Cardiac ventricle fibroblast (primary cell): Measurements from ENCODE around the gene NEK1. TPM values are rescaled to one million over a fixed set of nuclear protein-coding genes. Genes with fewer than 3 reads are reported as not detected.

ENCODE experiments used
- total RNA-seq: library from RNA; depleted of rRNA; stranded (reverse); fragments of >200 nt; gene quantifications from 2 replicates; pipeline ENCODE4 v1.2.3, GENCODE V29; 2015

Gene NEK1
- total RNA-seq, result 6.9 and 8.6 TPM in 2 replicates

GRCh38 chr4:169611991-169612870 lies at the start of gene NEK1:
NEK1 (minus strand) TSS chr4:169612583; CDS start chr4:169602630, 9,953 bp downstream.

GRCh38 chr4:169619958-169620879 lies 7.8 kb upstream of the NEK1 start, which contains the start of gene CLCN3:
CLCN3 (plus strand) TSS chr4:169620578; CDS start chr4:169635929, 15,351 bp downstream.

Other genes starting within 250 kb of the NEK1 start
- gene CLCN3, start 8.0 kb upstream of the NEK1 start, total RNA-seq, result 33.1 and 35.0 TPM in 2 replicates
- gene HPF1, start 145.4 kb upstream of the NEK1 start, total RNA-seq, result 33.6 and 43.7 TPM in 2 replicates